ENCODE data around the gene CCDC148.

DNA sequence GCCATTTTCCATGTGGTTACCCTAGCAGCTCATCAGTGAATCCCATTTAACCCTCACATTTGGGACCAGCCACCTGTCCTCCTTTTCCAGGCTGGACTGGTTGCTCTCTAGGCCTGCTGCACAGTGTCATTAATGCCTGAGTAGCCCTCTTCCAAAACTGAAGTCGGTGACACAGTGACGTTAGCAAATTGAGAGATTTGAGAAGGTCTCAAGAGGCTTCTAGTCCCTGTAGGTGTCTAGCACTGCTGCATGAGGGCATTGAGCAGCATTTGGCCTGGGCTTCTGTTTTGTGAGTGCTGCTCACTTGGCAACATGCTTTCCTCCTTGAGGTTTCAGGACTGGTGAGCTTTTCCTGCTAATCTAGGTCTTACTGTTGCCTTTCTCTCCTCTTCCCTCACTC, 36.9 kb upstream of the CCDC148 start:
- TF ChIP-seq EZH2 (IDR thresholded peaks at IDR 0.05): no peak
- no peak for TF ChIP-seq POLR2AphosphoS5 (IDR thresholded peaks at IDR 0.05; ENCODE audit: borderline replicate concordance, low read depth, low read length)
- no peak for TF ChIP-seq FOXP2 (optimal IDR thresholded peaks at IDR 0.05; ENCODE audit: control extremely low read depth, extremely low read length, insufficient read depth)
